GM19467 (cell line): ENCODE data around the gene JAM3.

ENCODE experiments used
- ATAC-seq: cut with Tn5 transposase; IDR thresholded peaks from one replicate; pipeline ENCODE4 v1.9.1; 2021; ENCODE audit warnings: mild to moderate bottlenecking, moderate library complexity; ENCODE audit not compliant: unreplicated experiment

The JAM3 gene

DNA sequence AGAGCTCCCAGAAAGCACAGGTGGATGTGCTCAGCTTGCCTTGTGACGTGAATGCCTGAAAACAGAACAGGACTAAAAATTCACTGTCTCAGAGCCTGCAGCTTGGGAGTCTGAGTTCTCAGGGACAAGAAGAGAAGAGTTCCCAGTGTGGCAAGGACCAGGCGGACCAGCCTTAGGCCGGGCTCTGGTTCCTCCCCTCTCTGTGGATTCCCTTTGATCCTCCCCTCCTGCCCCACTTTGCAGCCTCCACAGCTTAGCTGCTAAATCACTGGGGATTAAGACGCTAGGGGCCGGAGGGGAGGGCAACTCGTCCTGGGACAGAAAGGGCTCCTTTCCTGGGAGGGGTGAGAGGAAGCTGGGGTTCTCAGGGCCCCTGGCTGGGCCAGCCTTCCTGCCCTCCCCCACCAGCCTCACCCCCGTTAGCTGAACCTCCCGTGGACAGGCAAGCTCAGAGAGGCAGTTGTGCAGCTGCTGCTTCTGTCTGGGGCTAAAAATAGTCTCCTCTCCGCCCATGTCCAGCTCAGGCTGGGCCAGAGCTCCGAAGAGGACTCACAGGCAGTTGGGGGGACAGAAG lies 29.9 kb upstream of the JAM3 start:
- no peak for ATAC-seq

DNA sequence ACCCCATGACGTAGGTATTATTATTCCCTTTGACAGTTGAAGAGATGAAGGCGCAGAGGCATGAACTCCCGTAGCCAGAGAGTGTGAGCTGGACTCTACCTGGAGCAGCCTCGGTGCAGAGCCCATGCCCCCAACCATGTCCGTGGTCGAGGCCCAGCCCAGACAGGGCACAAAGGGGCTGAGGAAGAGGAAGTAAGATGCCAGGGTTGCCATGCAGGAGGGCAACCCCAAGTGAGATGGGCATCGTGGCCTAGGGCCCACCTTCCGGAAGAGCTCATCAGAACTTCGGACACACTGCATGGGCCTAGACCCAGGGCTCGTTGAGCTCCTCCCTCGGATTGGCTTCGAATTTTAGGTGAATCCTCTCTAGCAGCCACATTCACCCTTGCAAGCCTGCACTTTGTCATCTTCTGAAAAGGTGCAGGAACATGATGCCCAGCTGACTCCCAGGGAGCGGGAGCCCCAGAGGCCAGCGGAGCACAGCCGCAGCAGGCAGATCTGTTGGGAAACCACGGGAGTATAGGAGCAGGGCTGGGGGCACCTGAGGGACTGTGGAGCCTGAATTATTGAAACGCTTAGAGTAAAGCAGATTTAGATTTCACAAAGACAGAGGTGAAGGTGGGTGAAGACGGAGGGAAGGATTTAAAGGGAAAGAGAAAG lies 29.0 kb upstream of the JAM3 start:
- no peak for ATAC-seq

DNA sequence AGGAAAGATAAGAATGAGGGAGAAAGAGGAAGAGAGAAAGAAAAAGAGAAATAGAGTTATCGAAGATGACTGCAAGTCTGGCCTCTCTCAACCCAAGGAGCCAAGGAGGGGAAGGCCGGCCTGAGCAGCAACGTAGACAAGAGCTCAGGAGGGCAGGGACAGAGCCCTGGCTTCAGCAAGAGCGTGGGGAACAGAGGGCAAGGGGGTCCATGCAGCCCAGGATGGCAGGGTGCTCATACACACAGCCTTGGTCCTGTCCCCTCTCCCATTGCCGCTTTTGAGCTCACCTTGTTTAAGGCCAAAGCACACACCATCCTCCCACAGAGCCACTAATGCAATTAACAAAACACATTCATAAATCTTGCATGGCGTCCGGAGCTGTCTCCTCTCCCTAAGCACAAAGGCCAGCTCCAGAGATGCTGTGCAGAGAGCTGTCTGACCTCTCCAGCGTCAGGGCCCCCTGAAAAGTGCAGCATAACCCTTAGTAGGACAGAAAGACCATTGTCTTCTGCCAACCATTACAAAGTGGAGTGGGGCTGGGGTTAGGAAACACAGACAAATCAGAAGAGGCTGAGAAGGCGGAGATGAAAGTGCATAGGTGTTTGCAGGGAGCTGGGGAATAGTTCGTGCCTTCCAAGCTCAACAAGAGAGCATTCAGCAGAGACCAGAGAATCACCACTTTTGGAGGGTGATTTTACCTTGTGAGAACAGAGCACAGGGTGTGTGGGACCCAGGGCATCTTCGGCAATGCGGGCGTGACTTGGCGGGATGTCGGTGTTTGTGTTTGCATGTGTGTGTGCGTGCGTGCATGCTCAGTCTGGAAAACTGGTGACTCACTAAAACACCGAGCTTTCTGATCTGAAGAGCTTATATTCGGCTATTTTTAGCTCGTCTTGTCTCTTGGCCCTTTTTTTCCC lies 28.2 kb upstream of the JAM3 start:
- no peak for ATAC-seq

DNA sequence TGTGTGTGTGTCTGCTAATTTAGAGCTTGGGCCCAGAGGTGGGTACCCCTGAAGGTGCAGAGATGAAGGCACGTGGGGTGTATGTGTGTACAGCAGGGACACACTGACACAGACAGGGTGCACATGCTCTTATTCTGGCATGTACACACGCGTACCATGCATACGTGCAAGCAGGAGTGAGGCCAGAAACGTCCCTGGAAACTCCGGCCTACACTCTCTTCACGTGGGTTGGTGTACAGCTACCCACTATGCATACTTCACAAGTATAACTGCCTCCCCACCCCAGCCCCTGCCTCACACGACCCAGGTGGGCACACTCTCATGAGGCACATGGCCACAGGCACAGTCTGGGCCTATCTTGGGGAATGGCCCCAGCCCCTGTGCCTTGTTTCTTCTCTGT lies 27.5 kb upstream of the JAM3 start:
- ATAC-seq: no peak

DNA sequence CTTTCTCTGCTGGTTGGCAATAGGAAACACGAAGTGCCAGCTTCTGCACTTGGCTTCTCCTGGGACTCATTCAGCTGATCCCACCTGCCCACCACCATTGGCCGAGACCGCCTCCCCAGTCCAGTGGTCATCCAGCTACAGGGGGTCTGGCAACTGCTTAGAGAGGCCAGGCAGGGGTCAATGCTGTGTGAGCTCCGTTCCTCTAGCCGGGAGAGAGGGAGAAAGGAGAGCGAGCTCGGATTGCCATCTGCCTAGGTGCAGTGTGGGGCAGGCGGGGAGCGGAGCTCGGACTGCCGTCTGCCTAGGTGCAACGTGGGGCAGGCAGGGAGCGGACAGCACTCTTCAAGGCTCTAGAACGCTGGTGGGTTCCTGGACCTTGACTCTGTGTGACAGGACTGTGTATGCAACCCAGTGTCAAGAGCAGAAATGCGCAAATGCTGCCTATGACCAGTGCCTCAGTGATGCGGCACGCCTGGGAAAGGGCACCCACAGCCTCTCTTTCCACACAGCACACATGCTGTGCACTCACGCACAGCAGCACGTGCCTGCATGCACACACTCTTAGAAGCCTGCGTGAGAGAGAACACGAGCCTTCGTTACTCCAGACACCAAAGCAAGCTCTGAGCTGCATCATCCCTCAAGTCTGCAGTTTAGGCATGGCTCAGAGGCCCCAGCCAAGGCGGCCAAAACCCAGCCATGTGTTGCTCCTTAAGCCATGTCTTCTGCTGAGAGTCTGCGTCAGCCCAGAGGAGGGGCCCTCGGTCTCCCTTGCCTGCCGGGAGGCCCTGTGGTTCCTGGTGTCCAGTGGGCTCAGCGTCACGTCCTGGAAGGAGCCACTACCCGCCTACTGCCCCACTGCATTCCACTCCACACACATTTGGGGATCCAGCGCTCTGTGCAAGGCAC lies 26.8 kb upstream of the JAM3 start:
- no peak for ATAC-seq

DNA sequence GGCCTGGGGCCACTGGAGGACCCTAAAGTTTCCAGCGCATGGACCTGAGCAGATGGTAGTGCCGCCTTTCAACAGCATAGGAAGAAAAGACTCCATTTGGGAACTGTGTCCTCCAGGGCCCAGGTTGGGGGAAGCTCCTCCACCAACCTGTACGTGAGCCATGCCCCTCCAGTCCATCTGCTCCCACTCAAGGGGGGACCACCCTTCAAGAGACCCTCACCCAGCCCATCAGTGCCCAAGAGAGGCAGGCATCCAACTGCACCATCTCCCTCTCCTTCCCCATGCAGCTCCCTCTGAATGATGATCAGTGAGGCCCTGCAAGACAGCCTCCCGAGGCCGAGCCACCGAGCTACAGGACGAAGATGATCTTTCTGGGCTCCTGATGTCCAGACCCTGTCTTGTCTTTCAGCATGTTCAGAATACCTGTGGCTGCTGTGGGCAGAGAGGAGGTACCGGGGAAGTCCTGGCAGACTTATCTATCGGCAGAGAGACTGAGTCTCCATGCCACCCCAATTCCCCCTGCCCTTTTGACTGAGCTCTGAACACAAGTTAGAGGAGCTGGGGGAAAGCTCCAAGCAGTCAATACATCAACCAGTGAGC lies 25.0 kb upstream of the JAM3 start:
- ATAC-seq: no peak

DNA sequence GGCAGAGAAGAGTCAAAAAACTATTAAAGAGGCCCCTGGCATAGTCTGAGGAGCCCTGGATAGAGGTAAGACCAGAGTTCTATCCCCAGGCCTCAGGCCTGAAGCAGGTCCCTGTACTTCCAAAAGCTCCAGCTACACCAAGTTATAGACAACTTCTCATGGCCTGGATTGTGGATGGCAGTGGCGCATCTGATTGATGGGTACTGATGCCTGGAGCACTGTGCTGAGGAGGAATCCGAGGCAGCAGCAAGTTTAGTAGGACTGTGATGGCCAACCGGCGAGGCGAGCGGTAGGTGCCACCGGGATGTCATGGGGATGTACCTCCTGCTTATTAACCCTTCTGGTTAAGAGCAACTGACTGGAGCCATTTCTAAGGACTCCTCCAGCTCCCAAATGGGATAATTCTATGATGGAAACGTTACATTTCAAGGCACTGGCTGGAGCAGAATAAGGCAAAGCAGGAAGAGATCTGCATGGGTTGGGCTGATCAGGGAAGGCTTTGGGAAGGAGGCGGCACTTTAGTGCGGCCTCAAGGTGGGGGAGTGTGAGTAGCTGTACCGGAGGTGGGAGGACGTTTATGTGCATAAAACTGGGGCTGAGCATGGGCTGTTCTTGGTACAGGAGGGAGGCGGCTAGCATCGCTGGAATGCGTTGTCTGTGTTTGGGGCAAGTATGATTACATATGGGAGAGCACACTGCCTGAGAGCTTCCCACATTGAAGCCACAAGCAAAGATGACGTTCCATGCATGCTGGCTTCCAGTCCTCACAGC lies 24.2 kb upstream of the JAM3 start:
- ATAC-seq: no peak

DNA sequence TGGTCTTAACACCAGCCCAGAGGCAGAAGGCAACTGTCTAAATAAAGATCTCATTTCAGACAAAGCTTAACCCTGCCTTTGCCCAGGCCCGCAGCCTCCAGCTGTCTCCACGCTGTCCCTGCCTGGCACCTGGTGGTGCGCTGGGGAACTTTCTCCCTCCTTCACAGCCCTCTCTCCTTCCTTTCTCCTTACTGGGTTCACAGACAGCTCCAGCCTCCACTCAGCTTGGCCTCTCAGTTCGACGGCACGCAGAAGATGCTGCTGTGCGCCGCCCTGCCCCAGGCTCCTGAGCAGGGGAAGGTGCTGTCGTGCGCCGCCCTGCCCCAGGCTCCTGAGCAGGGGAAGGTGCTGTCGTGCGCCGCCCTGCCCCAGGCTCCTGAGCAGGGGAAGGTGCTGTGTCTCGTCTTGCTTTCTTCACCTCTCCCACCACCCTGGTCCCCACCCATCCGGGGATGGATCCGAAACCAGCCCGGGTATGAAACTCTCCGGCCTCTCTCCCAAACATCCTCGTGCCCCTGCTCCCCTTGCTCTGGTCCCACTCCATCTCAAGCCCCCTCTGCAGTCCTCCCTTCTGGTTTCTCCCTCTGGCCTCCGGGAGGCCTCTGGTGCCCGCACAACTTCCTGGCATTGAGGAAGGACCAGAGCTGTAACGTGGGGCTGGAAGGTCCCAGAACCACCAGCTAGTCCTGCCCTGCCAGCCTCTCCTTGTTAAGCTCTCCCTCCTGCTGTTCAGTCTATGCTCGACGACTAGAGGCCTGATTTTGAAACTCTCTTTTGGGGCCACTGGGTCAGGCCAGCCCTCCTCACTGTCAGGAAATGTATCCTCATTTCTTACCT lies 22.9 kb upstream of the JAM3 start:
- ATAC-seq: no peak

DNA sequence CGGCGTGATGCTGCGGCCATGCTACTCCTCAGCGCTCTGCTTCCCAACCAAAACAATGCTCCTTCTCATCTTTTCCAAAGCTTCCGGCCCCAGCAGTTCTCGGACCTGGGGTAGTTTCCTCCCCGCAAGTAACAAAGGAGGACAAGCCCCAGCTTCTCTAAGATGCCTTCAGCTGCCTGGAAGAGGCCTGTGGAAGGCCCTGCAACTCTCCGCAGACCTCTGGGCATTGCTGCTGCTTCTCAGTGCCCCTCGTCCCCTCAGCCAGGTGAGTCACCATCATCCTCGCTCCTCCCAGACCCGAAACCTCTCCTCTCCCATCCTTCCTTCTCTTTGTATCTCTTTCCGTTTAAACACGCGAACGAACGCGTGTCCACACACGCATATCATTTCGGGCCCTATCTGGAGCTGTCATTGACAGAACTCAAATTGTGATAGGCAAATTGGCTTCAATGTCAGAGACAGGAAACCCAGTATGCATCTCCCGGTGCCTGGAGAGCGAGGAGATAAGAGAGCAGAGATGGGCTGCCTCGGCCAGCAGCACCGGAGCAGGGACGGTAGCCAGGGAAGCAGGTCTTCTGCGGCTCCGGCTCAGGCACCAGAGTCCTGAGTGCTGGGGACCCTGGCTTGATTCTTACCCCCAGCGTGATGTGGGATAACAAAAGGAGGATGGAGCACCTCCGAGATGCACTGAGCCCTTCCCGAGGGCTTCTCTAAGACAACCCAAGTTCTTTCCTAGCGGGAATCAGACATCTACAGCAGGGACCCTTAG lies 22.0 kb upstream of the JAM3 start:
- no peak for ATAC-seq

DNA sequence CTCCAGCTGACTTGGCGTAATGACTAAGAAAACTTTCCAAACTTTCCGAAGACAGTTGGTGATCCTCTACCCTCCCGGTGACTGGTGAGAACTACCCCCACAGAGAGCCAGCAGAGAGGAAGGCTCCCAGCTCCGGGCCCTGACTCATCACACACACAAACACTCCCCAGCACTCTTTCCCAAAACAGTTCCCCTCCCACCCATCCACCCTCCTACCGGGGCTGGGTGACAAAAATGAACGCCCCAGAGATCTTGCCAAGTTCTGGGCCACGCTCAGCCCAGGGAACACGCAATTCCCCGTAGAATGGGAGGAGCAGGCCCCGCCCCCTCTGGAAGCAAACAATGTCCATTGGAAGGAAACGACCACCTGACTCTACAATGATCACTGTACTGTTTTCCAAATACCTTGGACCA lies 21.3 kb upstream of the JAM3 start:
- ATAC-seq: no peak

DNA sequence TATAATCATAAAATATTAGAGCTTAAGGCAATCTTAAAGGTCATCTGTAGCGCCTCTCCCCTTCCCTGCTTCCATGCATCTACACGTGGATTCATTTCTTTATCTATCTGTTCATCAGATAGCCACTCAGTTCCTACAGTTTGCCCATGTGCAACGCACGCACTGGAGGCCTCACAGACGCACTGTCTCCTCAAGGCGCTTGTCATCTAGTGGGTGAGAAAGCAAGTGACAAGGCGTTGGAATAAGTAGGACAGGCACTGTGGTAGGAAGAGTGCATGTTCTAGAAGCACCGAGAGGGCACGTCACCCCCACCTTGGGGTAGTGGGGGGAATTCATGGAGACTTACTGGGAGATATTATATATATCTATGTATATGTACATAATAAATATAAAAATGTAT lies 20.8 kb upstream of the JAM3 start:
- ATAC-seq: no peak

DNA sequence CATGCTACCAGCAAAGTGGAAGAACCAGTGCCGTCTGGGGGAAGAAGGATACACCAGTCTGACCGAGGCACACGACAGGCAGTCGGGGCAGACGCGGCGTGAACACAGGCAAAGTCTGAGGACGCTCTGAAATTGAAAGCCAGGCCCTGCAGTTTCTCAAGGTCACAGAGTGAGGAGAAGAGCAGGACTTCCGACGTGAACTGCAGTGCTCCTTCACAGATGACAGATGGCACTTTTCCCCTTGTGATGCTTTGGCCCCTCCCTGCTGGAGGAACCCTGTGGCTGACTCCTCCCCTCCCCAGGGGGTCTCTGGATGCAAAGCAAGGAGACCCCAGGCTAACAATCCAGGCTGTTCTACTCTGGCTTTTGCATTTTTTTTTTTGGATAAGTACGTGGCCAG lies 19.6 kb upstream of the JAM3 start:
- ATAC-seq: no peak

DNA sequence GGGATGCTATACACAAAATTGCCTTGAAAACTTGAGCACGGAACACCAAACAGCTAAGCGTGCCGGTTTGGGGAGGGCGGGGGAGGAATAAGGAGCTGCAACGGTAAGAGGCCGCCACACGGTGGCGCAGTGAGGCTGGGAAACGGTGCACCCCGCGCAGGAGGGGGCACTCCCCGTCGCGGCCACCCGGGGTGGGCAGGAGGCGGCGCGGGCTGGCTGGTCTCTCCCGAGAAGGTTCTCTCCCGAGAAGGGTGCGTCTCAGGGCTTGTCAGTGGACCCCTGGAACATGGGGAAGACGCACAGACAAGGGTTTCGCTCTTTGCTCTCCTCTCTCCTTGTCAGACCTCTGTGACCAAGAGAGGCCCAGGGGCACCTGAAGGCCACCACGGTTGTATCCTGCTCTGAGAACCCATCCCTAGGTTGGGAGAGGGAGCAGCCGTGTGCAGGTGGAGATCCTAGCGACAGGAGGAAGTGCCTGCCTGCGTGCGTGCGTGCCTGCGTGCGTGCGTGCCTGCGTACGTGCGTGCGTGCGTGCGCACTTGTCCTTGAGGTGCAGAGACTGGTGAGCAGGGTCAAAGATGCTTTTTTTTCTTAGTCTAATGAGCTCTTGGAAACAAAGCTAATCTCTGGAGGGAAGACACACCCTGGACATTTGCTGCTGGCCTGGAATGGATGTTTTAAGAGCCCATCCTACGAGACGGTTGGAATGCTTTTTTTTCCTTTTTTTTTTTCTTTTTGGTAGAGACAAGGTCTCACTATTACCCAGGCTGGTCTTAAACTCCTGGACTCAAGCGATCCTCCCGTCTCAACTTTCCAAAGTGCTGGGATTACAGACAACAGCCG lies 18.1 kb upstream of the JAM3 start:
- peak; percentile 91 for ATAC-seq

DNA sequence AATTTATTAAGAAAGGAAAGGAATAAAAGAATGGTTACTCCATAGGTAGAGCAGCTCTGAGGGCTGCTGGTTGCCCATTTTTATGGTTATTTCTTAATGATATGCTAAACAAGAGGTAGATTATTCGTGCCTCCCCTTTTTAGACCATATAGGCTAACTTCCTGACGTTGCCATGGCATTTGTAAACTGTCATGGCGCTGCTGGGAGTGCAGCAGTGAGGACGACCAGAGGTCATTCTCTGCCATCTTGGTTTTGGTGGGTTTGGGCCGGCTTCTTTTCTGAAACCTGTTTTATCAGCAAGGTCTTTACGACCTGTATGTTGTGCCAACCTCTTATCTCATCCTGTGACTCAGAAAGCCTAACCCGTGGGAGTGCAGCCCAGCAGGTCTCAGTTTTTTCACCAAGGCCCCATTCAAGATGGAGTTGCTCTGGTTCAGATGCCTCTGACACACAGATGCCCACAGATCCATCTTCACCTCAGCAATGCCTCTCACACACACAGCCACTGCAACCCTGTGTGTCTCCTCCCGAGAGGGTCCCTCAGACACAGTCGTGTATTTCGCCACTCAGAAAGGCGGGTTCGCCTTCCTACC lies 16.4 kb upstream of the JAM3 start:
- no peak for ATAC-seq

DNA sequence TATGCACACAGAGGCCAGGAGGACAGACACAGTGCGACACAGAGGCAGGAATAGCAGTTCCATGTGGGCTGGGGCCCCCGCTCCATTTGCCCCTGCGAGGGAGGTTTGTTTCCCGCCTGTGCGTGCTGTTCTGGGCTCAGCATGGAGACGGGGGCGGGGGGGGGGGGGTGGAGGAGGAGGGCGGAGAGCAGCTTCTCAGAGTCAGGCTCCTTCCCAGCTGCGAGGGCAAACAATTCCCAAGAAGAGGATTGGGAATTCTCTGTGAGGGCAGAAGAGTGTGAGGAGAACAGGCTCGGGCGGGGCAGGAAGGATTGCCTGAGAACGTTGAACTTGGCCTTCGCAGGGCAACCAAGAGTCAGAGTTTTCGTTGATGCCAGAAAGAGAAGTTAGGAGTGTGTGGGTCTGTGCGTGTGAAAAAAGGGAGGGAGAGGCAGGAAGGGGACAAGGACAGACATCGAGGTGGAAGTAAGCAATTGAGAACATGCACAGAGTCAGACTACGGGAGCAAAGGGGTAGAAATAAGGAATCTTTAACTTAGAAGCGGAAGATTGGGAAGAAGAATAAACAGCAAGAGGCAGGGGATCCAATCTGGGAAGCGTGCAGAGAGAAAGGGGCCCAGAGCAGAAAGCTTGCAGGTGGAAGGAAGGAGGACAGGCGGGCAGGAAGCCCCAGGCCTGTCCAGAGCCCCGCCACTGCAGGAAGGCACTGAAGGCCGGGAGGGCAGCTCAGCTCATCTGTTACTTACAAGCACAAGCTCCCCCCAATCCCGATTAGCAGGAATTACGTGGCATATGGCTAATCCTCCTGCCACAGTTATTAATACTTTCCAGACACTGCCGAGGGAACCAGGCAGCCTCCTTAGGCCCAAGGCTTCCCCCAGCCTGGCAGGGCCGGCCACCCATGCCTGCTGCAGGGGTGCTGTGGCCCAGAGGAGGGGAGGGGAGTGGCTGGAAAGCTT lies 15.6 kb upstream of the JAM3 start:
- ATAC-seq: no peak

DNA sequence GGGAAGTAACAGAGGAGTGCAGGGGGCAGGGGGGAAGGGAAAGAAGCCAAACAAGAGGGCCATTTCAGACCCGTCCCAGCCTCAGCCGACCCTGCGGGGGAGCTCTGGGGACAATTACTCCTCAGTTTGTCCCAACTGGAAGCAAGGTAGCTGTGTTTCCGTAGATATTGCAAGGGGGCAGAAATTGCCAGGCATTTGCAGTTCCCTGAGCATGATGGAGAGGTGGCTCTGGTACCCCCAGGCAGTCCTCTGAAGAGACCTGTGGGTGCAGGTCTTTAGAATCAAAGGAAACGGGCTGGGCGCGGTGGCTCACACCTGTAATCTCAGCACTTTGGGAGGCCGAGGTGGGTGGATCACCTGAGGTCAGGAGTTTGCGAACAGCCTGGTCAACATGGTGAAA lies 13.8 kb upstream of the JAM3 start:
- no peak for ATAC-seq
